GM21447 (cell line): ENCODE results near the gene IL21.

Source experiments
- ATAC-seq: cut with Tn5 transposase; IDR thresholded peaks from one replicate; pipeline ENCODE4 v1.9.1; 2021; ENCODE audit not compliant: unreplicated experiment

The IL21 gene

GRCh38 chr4:122635205-122635604 is 14.3 kb upstream of the IL21 start:
- no peak for ATAC-seq

DNA sequence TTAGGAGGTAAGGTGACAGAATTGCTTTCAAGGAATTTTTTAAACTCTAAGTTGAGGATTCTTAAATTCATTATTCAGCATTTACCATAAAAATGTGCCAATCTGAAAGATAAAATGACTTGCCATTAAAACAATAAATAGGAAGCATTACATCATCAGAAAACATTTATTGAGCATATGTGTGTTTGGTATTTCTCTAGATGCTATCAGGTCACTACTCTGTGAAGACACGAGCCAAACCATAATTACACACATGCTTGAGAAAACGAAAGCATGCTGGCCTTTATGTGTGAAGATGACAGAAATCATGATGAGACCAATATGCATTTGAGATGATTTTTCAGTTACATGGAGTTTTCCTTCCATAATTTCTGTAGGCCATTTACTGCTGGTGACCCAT is 12.3 kb upstream of the IL21 start:
- ATAC-seq = no peak

GRCh38 chr4:122632396-122633143 is 11.7 kb upstream of the IL21 start:
- peak; percentile 86 for ATAC-seq

- no peak for ATAC-seq
These were observed 4.3 kb upstream of the IL21 start for GRCh38 chr4:122625156-122625555.

DNA sequence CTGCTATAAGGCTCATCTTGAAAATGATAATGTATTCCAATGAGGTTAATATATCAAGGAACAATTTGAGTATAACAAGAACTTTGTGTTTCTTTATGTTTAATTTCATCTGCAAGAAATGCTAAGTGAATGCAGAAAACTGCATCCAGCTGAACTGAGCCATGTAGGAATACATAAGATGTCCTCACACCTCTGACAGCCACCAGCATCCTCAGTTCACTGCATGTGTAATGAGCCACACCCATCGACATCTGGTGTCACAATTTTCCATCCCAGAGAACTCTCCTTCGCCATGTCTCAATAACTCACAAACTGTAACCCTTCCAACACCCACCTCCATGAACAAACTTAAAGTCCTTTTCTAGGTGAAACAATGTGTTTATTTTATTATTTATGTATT is 3.3 kb upstream of the IL21 start:
- ATAC-seq = no peak

DNA sequence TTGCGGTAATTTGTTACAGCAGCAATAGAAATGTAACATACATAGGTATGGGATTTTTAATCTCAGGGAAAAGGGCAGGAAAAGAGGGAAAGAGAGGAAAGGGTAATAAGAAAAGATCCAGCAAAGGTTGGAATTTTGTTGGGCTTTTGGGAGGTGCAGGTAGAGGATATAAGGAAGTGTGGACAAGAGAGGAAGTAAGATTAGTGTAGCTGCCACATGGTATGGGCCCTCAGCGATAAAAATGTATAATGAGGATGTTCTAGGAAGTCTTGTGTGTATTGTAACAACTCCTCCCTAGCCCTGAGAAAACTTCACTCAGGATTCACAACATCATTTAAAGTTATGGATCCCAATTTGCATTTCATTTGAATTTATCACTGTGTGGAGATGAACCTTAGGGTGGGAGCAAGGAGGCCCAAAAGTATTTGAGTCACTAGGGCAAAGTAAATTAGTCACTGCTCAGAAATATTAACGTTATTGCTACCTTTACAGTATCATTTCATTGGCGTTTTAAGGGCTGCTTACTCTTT is 2.8 kb upstream of the IL21 start:
- no peak for ATAC-seq

DNA sequence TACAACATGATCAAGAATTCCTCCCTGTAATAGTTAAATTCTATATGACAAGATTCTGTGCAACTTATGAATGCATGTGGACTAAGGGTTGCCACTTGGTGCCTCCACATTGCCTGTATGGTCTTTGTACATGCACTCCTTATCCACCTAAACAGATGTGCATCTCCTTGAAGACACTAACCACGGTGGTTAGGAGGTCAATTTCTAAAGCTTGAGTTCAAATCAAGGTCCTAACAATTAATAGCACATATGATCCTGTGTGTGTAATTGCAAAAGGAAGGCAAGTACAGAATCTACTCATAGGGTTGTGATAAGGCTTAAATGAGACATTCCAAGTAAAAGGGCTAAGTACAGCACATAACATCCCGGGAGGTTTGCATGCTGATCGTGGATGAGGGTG is 1.5 kb upstream of the IL21 start:
- ATAC-seq = no peak

GRCh38 chr4:122619611-122620010 is 1.3 kb downstream of the IL21 start:
- ATAC-seq = no peak

GRCh38 chr4:122617597-122618593 is 3.0 kb downstream of the IL21 start:
- no peak for ATAC-seq

DNA sequence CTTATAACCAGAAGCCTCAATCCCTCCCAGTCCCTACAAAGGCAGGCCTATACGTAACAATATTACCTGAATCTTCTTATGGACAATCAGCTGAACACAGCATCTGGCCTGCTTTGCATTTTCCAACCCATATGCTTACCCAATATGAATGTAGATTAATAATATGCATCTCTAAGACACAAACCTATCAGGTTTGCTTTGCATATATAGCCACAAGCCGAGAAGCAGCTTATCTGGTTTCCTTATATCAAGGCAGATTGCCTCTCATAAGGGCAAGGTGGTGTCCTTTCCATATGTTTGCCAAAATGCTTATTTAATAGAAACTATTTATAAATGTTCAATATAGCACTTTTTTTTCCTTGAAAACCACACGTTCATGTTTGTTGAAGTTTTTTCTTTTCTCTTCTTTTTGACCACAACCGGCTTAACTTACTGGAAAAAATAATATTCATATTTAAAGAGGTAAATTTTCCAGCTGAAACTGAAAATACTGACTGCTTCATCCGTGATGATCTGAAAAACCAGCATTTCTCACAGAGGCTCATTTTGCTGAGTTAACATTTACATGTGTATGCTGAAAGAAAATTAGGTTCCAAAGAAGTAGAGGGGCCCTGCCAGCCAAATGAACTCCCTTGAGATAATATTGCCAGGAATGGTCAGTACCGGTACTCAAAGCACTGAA is 3.8 kb downstream of the IL21 start:
- no peak for ATAC-seq

DNA sequence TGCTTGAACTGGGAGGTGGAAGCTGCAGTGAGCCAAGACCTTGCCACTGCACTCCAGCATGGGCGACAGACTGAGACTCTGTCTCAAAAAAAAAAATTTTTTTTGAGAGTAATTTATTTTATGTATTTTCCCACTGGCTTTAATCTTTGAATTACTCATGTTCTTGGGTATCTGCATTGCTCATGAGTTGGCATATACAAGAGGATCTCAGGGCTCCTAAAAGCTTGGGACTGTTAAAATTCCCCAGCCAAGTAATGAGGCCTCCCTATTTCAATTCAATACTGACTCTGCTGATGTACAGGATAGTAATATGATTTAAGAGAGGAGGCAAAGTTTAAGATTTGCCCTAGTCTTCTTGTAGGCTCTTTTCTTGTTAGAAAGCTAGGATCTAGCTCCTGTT is 6.2 kb downstream of the IL21 start:
- no peak for ATAC-seq

DNA sequence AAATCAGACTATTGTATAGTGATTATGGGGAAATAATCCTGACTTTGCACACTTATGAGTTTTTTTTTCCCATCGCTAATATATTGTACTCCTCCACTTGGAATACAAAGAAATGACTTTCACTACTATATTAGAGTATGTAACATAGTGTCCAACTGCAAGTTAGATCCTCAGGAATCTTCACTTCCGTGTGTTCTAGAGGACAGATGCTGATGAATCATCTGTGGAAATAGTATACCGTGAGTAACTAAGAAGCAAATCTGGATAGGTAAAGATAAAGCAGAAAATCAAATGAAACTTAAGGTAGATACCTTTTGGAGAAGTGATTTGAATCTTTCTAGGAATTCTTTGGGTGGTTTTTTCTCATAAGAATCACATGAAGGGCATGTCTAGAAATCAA is 8.3 kb downstream of the IL21 start:
- no peak for ATAC-seq

GRCh38 chr4:122606364-122607043 is 14.4 kb downstream of the IL21 start:
- no peak for ATAC-seq

GRCh38 chr4:122604146-122604545 is 16.7 kb downstream of the IL21 start:
- ATAC-seq = no peak

DNA sequence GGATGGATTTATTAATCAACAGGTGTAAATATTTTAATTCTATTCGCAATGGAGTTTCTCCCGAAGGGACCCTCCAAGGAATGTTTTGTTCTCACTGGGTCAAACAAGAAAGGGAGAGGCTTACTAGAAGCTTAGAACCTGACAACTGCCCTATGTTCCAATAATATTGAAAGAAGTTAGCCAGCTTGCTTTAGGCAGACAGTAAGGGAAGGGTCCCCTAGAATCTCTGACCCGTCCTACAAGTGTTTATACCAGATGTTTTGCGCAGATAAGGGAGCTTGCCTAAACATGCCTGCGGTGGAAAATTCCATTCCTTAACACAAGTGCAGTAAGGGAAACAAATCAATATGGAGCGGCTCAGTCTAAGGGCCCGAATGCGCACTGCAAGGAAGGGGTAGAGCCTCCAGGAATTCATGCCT is 17.7 kb downstream of the IL21 start:
- ATAC-seq = no peak

GRCh38 chr4:122602277-122603142 is 18.4 kb downstream of the IL21 start:
- no peak for ATAC-seq

GRCh38 chr4:122591196-122591595 is 29.7 kb downstream of the IL21 start:
- ATAC-seq = no peak

- no peak for ATAC-seq
These were observed 32.2 kb downstream of the IL21 start for GRCh38 chr4:122588453-122589238.

GRCh38 chr4:122584519-122584918 is 36.3 kb downstream of the IL21 start:
- ATAC-seq = peak; percentile 84
